Measurements from ENCODE around the gene LTBP4. TPM values are rescaled to one million over a fixed set of nuclear protein-coding genes. Genes with fewer than 3 reads are reported as not detected.
"Not testable (repeated sequence)": the region's sequence is repeated elsewhere in the genome, so short reads cannot be mapped to it uniquely, and the experiment has no call there.

LTBP4 gene
- total RNA-seq, 1 experiment from 2014 or later, result 9.6 TPM

GRCh38 chr19:40621966-40622772, 21.0 kb downstream of the LTBP4 start:
- no peak overlapping the region for H3K27ac ChIP-seq (ENCODE audit: low read length)

DNA sequence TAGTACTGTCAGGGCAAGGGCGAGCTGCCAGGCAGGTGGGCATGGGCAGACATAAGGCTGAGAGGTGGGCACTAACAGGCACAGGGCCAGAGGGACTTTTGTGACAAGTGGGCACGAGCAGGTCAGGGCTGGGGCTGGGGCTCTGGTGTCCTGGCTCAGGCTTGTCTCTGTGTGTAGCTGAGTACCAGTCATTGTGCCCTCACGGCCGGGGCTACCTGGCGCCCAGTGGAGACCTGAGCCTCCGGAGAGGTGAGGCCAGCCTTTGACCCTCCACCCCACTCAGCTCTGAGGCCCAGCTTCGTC, 21.6 kb downstream of the LTBP4 start:
- Histone ChIP-seq H3K36me3 (ENCODE audit: insufficient read depth, low read length) (no peaks in the 10 kb centered on the region; the same call in 1 of the 2 replicates), H3K9ac (ENCODE audit: low read length) (no peak overlapping the region), H3K79me2 (ENCODE audit: low read length) (no peaks in the 10 kb centered on the region), H4K20me1 (ENCODE audit: insufficient read depth, low read depth, low read length) (no peaks in the 10 kb centered on the region), H3K27me3 (ENCODE audit: low read length) (no peaks in the 10 kb centered on the region), H3K4me2 (ENCODE audit: low read depth, low read length, poor library complexity, severe bottlenecking) (no peak overlapping the region), H3K4me1 (ENCODE audit: low read length) (no peaks in the 10 kb centered on the region; the same call in 1 of the 2 replicates), H3K9me3 (ENCODE audit: low read length) (no peaks in the 10 kb centered on the region), H3K9me2 (replicated peaks; ENCODE audit: insufficient read depth, low read length) (no peaks in the 10 kb centered on the region), H3K27ac (ENCODE audit: low read length) (no peak overlapping the region), H2AFZ (ENCODE audit: low read length) (no peak overlapping the region), H3K4me3 (ENCODE audit: low read length) (no peak overlapping the region)
- DNase-seq, result no peak

More at GRCh38 chr19:40621966-40622772, 21.0 kb downstream of the LTBP4 start:
- no peaks in the 10 kb centered on the region; the same call in 1 of the 2 replicates for H3K36me3 ChIP-seq (ENCODE audit: insufficient read depth, low read length)
- no peak overlapping the region for H2AFZ ChIP-seq (ENCODE audit: low read length)
- no peaks in the 10 kb centered on the region; the same call in 1 of the 2 replicates for H3K4me1 ChIP-seq (ENCODE audit: low read length)
- H3K79me2 ChIP-seq (ENCODE audit: low read length), result no peaks in the 10 kb centered on the region
- no peaks in the 10 kb centered on the region for H4K20me1 ChIP-seq (ENCODE audit: insufficient read depth, low read depth, low read length)
- no peak overlapping the region for H3K9ac ChIP-seq (ENCODE audit: low read length)
- H3K9me2 ChIP-seq (replicated peaks; ENCODE audit: insufficient read depth, low read length), result no peaks in the 10 kb centered on the region
- H3K4me2 ChIP-seq (ENCODE audit: low read depth, low read length, poor library complexity, severe bottlenecking), result no peak overlapping the region
- DNase-seq, result no peak
- H3K4me3 ChIP-seq (ENCODE audit: low read length), result no peak overlapping the region
- H3K27me3 ChIP-seq (ENCODE audit: low read length), result no peaks in the 10 kb centered on the region
- H3K9me3 ChIP-seq (ENCODE audit: low read length), result no peaks in the 10 kb centered on the region

DNA sequence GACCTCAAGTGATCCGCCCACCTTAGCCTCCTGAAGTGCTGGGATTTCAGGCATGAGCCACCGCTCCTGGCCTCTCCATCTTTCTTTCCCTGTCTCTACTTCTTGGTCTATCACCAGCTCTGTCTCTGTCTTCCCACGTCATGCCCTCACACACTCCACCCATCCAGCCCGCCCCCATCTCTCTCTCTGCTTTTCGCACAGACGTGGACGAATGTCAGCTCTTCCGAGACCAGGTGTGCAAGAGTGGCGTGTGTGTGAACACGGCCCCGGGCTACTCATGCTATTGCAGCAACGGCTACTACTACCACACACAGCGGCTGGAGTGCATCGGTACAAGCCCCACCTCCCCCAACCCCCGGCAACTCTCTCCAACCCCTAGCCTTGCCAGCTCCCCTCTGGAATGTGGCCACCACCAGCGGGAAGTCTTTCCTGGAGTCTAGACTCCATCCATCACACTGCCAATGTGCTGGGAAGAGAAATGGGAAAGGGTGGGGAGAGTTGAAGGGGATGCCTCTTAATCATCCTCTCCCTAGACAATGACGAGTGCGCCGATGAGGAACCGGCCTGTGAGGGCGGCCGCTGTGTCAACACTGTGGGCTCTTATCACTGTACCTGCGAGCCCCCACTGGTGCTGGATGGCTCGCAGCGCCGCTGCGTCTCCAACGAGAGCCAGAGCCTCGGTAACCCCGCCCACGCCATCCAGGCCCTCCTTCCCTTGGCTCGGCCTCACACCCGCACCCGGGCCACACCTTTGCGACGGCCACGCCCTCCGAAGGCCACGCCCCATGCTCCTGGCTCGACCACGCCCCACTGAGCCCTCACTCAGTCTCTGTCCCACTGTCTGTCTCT, 22.5 kb downstream of the LTBP4 start:
- Histone ChIP-seq H4K20me1 (ENCODE audit: insufficient read depth, low read depth, low read length) (no peaks in the 10 kb centered on the region), H3K36me3 (ENCODE audit: insufficient read depth, low read length) (no peaks in the 10 kb centered on the region; the same call in 1 of the 2 replicates), H3K79me2 (ENCODE audit: low read length) (no peaks in the 10 kb centered on the region), H3K27ac (ENCODE audit: low read length) (no peak overlapping the region), H3K4me1 (ENCODE audit: low read length) (no peaks in the 10 kb centered on the region; the same call in 1 of the 2 replicates), H3K9ac (ENCODE audit: low read length) (no peak overlapping the region), H3K4me2 (ENCODE audit: low read depth, low read length, poor library complexity, severe bottlenecking) (peak overlapping the region; percentile 17), H3K9me2 (replicated peaks; ENCODE audit: insufficient read depth, low read length) (no peaks in the 10 kb centered on the region), H3K27me3 (ENCODE audit: low read length) (no peaks in the 10 kb centered on the region), H3K9me3 (ENCODE audit: low read length) (no peaks in the 10 kb centered on the region), H3K4me3 (ENCODE audit: low read length) (no peak overlapping the region), H2AFZ (ENCODE audit: low read length) (no peak overlapping the region)
- DNase-seq, result peak; percentile 94

DNA sequence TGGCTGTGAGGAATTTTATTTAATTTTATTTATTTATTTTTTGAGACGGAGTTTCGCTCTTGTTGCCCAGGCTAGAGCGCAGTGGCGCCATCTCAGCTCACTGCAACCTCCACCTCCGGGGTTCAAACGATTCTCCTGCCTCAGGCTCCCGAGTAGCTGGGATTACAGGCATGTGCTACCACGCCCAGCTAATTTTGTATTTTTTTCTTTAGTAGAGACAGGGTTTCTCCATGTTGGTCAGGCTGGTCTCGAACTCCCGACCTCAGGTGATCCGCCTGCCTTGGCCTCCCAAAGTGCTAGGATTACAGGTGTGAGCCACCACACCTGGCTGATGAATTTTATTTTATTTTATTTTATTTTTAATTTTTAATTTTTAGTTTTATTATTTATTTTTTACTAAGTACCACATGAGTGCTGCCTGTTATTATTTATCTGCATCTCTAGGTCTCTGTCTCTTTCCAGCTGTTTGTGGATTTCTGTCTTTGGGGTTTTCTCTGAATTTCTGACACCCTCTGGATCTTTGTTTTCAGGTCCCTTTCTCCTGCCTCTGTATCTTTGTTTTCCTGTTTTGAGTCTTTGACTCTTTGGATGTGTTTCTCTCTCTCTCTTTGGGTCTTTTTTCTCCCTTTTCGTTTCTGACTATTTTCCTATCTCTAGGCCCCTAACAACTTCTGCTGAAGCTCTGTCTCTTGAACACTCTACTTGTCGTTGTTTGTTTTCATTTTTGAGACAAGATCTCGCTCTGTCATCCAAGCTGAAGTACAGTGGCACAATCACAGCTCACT, 23.4 kb downstream of the LTBP4 start:
- not testable (repeated sequence) for H3K79me2 ChIP-seq (ENCODE audit: low read length); H4K20me1 ChIP-seq (ENCODE audit: insufficient read depth, low read depth, low read length); H3K9me2 ChIP-seq (replicated peaks; ENCODE audit: insufficient read depth, low read length); DNase-seq; H3K9ac ChIP-seq (ENCODE audit: low read length); H3K36me3 ChIP-seq (ENCODE audit: insufficient read depth, low read length); H3K27ac ChIP-seq (ENCODE audit: low read length); H2AFZ ChIP-seq (ENCODE audit: low read length); H3K4me3 ChIP-seq (ENCODE audit: low read length); H3K4me2 ChIP-seq (ENCODE audit: low read depth, low read length, poor library complexity, severe bottlenecking); H3K4me1 ChIP-seq (ENCODE audit: low read length); H3K27me3 ChIP-seq (ENCODE audit: low read length); H3K9me3 ChIP-seq (ENCODE audit: low read length)

DNA sequence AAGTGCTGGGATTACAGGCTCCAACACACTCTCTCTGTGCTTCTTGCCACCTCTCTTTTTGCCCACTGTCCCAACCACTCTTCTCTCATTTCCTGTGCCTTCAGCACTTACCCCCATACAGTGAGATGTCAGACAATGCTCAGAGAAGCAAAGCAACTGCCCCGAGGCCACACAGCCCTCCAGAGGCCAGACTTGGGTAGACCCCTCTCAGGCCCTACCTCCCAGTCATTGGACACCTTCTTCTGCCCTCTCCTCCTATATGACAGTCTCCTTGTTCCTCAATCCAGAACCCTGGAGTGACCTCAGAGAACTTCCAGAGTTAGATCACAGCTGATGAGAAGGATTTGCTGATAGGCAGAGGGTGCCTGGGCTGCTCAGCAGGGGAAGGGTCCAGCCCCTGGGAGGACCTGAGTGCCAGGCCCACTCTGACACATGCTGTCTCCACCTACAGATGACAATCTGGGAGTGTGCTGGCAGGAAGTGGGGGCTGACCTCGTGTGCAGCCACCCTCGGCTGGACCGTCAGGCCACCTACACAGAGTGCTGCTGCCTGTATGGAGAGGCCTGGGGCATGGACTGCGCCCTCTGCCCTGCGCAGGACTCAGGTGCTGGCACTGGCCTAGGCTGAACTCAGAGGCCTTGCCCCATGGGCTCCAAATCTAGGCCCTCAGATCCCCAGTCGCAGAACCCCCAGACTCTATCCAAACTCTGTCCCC, 24.4 kb downstream of the LTBP4 start:
- H3K27me3 ChIP-seq (ENCODE audit: low read length), result no peaks in the 10 kb centered on the region
- no peak for DNase-seq
- no peak overlapping the region for H3K4me2 ChIP-seq (ENCODE audit: low read depth, low read length, poor library complexity, severe bottlenecking)
- no peak overlapping the region for H3K4me3 ChIP-seq (ENCODE audit: low read length)
- no peaks in the 10 kb centered on the region for H3K9me2 ChIP-seq (replicated peaks; ENCODE audit: insufficient read depth, low read length)
- H4K20me1 ChIP-seq (ENCODE audit: insufficient read depth, low read depth, low read length), result no peaks in the 10 kb centered on the region
- no peaks in the 10 kb centered on the region for H3K79me2 ChIP-seq (ENCODE audit: low read length)
- H3K9ac ChIP-seq (ENCODE audit: low read length), result no peak overlapping the region
- no peak overlapping the region for H3K27ac ChIP-seq (ENCODE audit: low read length)
- no peaks in the 10 kb centered on the region for H3K36me3 ChIP-seq (ENCODE audit: insufficient read depth, low read length)
- H3K9me3 ChIP-seq (ENCODE audit: low read length), result no peaks in the 10 kb centered on the region
- no peak overlapping the region for H2AFZ ChIP-seq (ENCODE audit: low read length)
- H3K4me1 ChIP-seq (ENCODE audit: low read length), result no peaks in the 10 kb centered on the region; the same call in 1 of the 2 replicates

DNA sequence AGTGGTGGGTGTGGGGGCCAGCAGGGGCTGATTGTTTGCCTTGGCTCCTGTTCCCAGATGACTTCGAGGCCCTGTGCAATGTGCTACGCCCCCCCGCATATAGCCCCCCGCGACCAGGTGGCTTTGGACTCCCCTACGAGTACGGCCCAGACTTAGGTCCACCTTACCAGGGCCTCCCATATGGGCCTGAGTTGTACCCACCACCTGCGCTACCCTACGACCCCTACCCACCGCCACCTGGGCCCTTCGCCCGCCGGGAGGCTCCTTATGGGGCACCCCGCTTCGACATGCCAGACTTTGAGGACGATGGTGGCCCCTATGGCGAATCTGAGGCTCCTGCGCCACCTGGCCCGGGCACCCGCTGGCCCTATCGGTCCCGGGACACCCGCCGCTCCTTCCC, 25.7 kb downstream of the LTBP4 start:
- Histone ChIP-seq H4K20me1 (ENCODE audit: insufficient read depth, low read depth, low read length) (no peaks in the 10 kb centered on the region), H3K27ac (ENCODE audit: low read length) (no peak overlapping the region), H2AFZ (ENCODE audit: low read length) (no peak overlapping the region), H3K9ac (ENCODE audit: low read length) (no peak overlapping the region), H3K9me2 (replicated peaks; ENCODE audit: insufficient read depth, low read length) (no peaks in the 10 kb centered on the region), H3K4me1 (ENCODE audit: low read length) (no peaks in the 10 kb centered on the region; the same call in 1 of the 2 replicates), H3K4me2 (ENCODE audit: low read depth, low read length, poor library complexity, severe bottlenecking) (no peak overlapping the region), H3K79me2 (ENCODE audit: low read length) (no peaks in the 10 kb centered on the region), H3K4me3 (ENCODE audit: low read length) (no peak overlapping the region), H3K36me3 (ENCODE audit: insufficient read depth, low read length) (no peaks in the 10 kb centered on the region), H3K9me3 (ENCODE audit: low read length) (no peaks in the 10 kb centered on the region), H3K27me3 (ENCODE audit: low read length) (no peaks in the 10 kb centered on the region)
- DNase-seq, result no peak

GRCh38 chr19:40627486-40628279, 26.5 kb downstream of the LTBP4 start:
- Histone ChIP-seq H3K79me2 (ENCODE audit: low read length) (no peaks in the 10 kb centered on the region), H3K4me3 (ENCODE audit: low read length) (no peak overlapping the region), H3K9me2 (replicated peaks; ENCODE audit: insufficient read depth, low read length) (no peaks in the 10 kb centered on the region), H3K4me1 (ENCODE audit: low read length) (no peaks in the 10 kb centered on the region; the same call in 1 of the 2 replicates), H4K20me1 (ENCODE audit: insufficient read depth, low read depth, low read length) (no peaks in the 10 kb centered on the region), H3K27ac (ENCODE audit: low read length) (no peak overlapping the region), H3K9ac (ENCODE audit: low read length) (no peak overlapping the region), H3K4me2 (ENCODE audit: low read depth, low read length, poor library complexity, severe bottlenecking) (no peak overlapping the region), H3K9me3 (ENCODE audit: low read length) (no peaks in the 10 kb centered on the region), H3K36me3 (ENCODE audit: insufficient read depth, low read length) (no peaks in the 10 kb centered on the region), H3K27me3 (ENCODE audit: low read length) (no peaks in the 10 kb centered on the region), H2AFZ (ENCODE audit: low read length) (no peak overlapping the region)
- DNase-seq, result no peak
